ENCODE results near the gene NFIA.

The NFIA gene

GRCh38 chr1:61143821-61144424 is 61.6 kb downstream of the NFIA start:
- Histone ChIP-seq H3K4me3 (no peak overlapping the region), H3K27ac (peak overlapping the region in 1 of 2 donors; percentile 44)
- DNase-seq (ENCODE audit: low spot score) = no peak
- no peak for TF ChIP-seq CTCF (IDR thresholded peaks at IDR 0.05)

- Histone ChIP-seq H3K27ac (no peak overlapping the region), H3K4me3 (no peak overlapping the region)
- DNase-seq (ENCODE audit: low spot score) = no peak
- TF ChIP-seq CTCF (IDR thresholded peaks at IDR 0.05) = no peak
These were observed 66.9 kb downstream of the NFIA start for GRCh38 chr1:61149010-61149860.

- Histone ChIP-seq H3K4me3 (no peak overlapping the region), H3K27ac (peak overlapping the region in 1 of 2 donors; percentile 40)
- no peak for DNase-seq (ENCODE audit: low spot score)
- TF ChIP-seq CTCF (IDR thresholded peaks at IDR 0.05) = no peak
These were observed 69.2 kb downstream of the NFIA start for GRCh38 chr1:61151565-61151964.

- Histone ChIP-seq H3K27ac (peak overlapping the region in 1 of 2 donors; percentile 40), H3K4me3 (no peak overlapping the region)
- no peak for TF ChIP-seq CTCF (IDR thresholded peaks at IDR 0.05)
- DNase-seq (ENCODE audit: low spot score) = no peak
These were observed 69.7 kb downstream of the NFIA start for GRCh38 chr1:61152066-61152465.

GRCh38 chr1:61152469-61153105 is 70.2 kb downstream of the NFIA start:
- TF ChIP-seq CTCF (IDR thresholded peaks at IDR 0.05) = no peak
- Histone ChIP-seq H3K4me3 (no peak overlapping the region), H3K27ac (peak overlapping the region in 1 of 2 donors; percentile 36)
- no peak for DNase-seq (ENCODE audit: low spot score)

- no peak overlapping the region for H3K4me3 ChIP-seq
- TF ChIP-seq CTCF (IDR thresholded peaks at IDR 0.05) = no peak
- H3K27ac ChIP-seq = peak overlapping the region; percentile 58 to 82
- DNase-seq (ENCODE audit: low spot score) = no peak
These were observed 74.5 kb downstream of the NFIA start for GRCh38 chr1:61156576-61157467.

All from coronary artery (tissue), 2 donors.